HCT116 (cell line): ENCODE data around the gene UQCC2. TPM values are rescaled to one million over a fixed set of nuclear protein-coding genes. Genes with fewer than 3 reads are reported as not detected.
A peak's percentile ranks its signal among the peaks of the same experiment; 100 is the strongest.

Experiments used
- ATAC-seq: fragments of 200-7000 bp; cut with Tn5 transposase; 2 replicates; pipeline ENCODE4 v1.9.1; 2020; ENCODE audit warnings: mild to moderate bottlenecking, moderate library complexity
- BruUV-seq: library from RNA; stranded (reverse); fragments of 400-500 nt; replicated peaks from 2 replicates; lab custom pipeline; 2021; lab: Mats Ljungman, UMichigan
- CTCF ChIA-PET: fragments of 300-600 bp; sonication (Branson Sonifier 250); formaldehyde crosslinking; loops from one replicate; lab custom pipeline; 2021; ENCODE audit warnings: antibody characterized with exemption; lab: Charles Lee
- POLR2A ChIA-PET: fragments of 300-600, 350-600 bp; sonication (Branson Sonifier 250); formaldehyde crosslinking; loops from one replicate; lab custom pipeline; 2021; ENCODE audit warnings: antibody characterized with exemption; lab: Charles Lee
- RAD21 ChIA-PET, 2 experiments: fragments of 300-600 bp; sonication (Branson Sonifier 250); formaldehyde crosslinking; loops; one replicate each; lab custom pipeline; 2023; ENCODE audit warnings: low total read pairs in 2 of 2; ENCODE audit not compliant: uncharacterized antibody in 2 of 2, unreplicated experiment in 2 of 2, low non-redundant PET in 1 of 2; lab: Charles Lee
- DNase-seq: peaks from one replicate; pipeline ENCODE4 v3.0.0-alpha.2; 2010; ENCODE audit warnings: low read depth, low spot score
- H2AFZ ChIP-seq: fragments of 200-600 bp; shearing (Covaris generic), sonication (generic); 2 replicates; pipeline ENCODE4 v1.6.1; 2017; ENCODE audit warnings: low read depth, mixed run types, mixed read lengths, antibody characterized with exemption, low read length; ENCODE audit not compliant: poor library complexity, severe bottlenecking
- H3K27ac ChIP-seq: 2 replicates; pipeline ENCODE4 v1.5.1; 2012; ENCODE audit warnings: low read depth, low read length
- H3K27me3 ChIP-seq: fragments of 200-600 bp; sonication (generic); 2 replicates; pipeline ENCODE4 v1.6.1; 2016; ENCODE audit warnings: mixed run types, low read length, mixed read lengths; ENCODE audit not compliant: insufficient read depth
- H3K36me3 ChIP-seq, 2 experiments: fragments of 200-500 bp in 1 of 2; fragments of 200-600 bp in 1 of 2; sonication (Bioruptor generic) in 1 of 2; sonication (generic) in 1 of 2; 2 replicates each; pipeline versions ENCODE4 v1.5.1 to v1.6.1; 2014 to 2016; ENCODE audit warnings: low read length in 2 of 2, inconsistent platforms in 1 of 2, mixed read lengths in 1 of 2, mixed run types in 1 of 2; ENCODE audit not compliant: insufficient read depth in 2 of 2, control insufficient read depth in 1 of 2
- H3K4me1 ChIP-seq, 2 experiments: fragments of 200-600 bp in 1 of 2; sonication (generic) in 1 of 2; 2 replicates each; pipeline versions ENCODE4 v1.5.1 to v1.6.1; 2012 to 2017; ENCODE audit warnings: low read length in 2 of 2, inconsistent platforms in 1 of 2, mild to moderate bottlenecking in 1 of 2, mixed read lengths in 1 of 2, mixed run types in 1 of 2, moderate library complexity in 1 of 2; ENCODE audit not compliant: insufficient read depth in 2 of 2, control insufficient read depth in 1 of 2
- H3K4me2 ChIP-seq: fragments of 200-600 bp; sonication (generic); 2 replicates; pipeline ENCODE4 v1.6.1; 2017; ENCODE audit warnings: mixed run types, low read length, mixed read lengths
- H3K4me3 ChIP-seq, 2 experiments: fragments of 200-600 bp in 1 of 2; sonication (generic) in 1 of 2; replicated peaks in 1 of 2; 2 replicates each; pipeline ENCODE4 v1.5.1; 2011 to 2016; ENCODE audit warnings: low read length in 2 of 2, control low read depth in 1 of 2, low read depth in 1 of 2, mild to moderate bottlenecking in 1 of 2, mixed read lengths in 1 of 2, mixed run types in 1 of 2
- H3K79me2 ChIP-seq: fragments of 200-600 bp; sonication (generic); 2 replicates; pipeline ENCODE4 v1.6.1; 2017; ENCODE audit warnings: mild to moderate bottlenecking, mixed run types, low read length, moderate library complexity, mixed read lengths; ENCODE audit not compliant: insufficient read depth
- H3K9ac ChIP-seq: fragments of 200-600 bp; sonication (generic); 2 replicates; pipeline ENCODE4 v1.6.1; 2016; ENCODE audit warnings: low read length, mixed read lengths
- H3K9me2 ChIP-seq: fragments of 200-600 bp; sonication (generic), shearing (Covaris generic); 2 replicates; pipeline ENCODE4 v1.6.1; 2017; ENCODE audit warnings: mixed run types, mild to moderate bottlenecking, moderate library complexity; ENCODE audit not compliant: insufficient read depth
- H3K9me3 ChIP-seq, 2 experiments: fragments of 200-500 bp in 1 of 2; fragments of 200-600 bp in 1 of 2; sonication (Bioruptor generic) in 1 of 2; sonication (generic) in 1 of 2; 2 replicates each; pipeline ENCODE4 v1.6.1; 2014 to 2017; ENCODE audit warnings: low read length in 2 of 2, mixed read lengths in 2 of 2, inconsistent platforms in 1 of 2, low read depth in 1 of 2, mild to moderate bottlenecking in 1 of 2, mixed run types in 1 of 2, moderate library complexity in 1 of 2; ENCODE audit not compliant: control insufficient read depth in 1 of 2, insufficient read depth in 1 of 2
- H4K20me1 ChIP-seq: fragments of 200-600 bp; sonication (generic), shearing (Covaris generic); 2 replicates; pipeline ENCODE4 v1.6.1; 2017; ENCODE audit warnings: mixed run types, mild to moderate bottlenecking, moderate library complexity; ENCODE audit not compliant: insufficient read depth
- FOSL1 ChIP-seq: IDR thresholded peaks from 2 replicates; pipeline ENCODE4 v1.6.1; 2012; ENCODE audit warnings: low read depth
- RAD21 ChIP-seq: IDR thresholded peaks from 2 replicates; pipeline ENCODE4 v1.6.1; 2012; ENCODE audit warnings: low read depth, mild to moderate bottlenecking
- intact Hi-C: fragments of 100-400 bp; cut with micrococcal nuclease; formaldehyde crosslinking; loops from 2 replicates; pipeline ENCODE4 v1.10.0; 2022
- total RNA-seq: library from RNA; stranded (reverse); gene quantifications from one replicate; pipeline ENCODE4 v1.2.1, GENCODE V29; 2021; ENCODE audit not compliant: unreplicated experiment
- TF ChIP-seq, protein P1 (sequence below), 3 experiments: fragments of 200-600 bp in 1 of 3; sonication (generic) in 1 of 3; IDR thresholded peaks in 2 of 3; conservative IDR thresholded peaks in 1 of 3; 2 replicates each; pipeline ENCODE4 v1.5.1; 2012 to 2017; ENCODE audit warnings: low read depth in 2 of 3, low read length in 2 of 3, antibody characterized with exemption in 1 of 3, borderline replicate concordance in 1 of 3, control low read depth in 1 of 3, mild to moderate bottlenecking in 1 of 3, mixed read lengths in 1 of 3, mixed run types in 1 of 3, moderate library complexity in 1 of 3; ENCODE audit not compliant: insufficient read depth in 1 of 3

UQCC2 gene
- total RNA-seq, 1 experiment from 2014 or later: 95.1 TPM

DNA sequence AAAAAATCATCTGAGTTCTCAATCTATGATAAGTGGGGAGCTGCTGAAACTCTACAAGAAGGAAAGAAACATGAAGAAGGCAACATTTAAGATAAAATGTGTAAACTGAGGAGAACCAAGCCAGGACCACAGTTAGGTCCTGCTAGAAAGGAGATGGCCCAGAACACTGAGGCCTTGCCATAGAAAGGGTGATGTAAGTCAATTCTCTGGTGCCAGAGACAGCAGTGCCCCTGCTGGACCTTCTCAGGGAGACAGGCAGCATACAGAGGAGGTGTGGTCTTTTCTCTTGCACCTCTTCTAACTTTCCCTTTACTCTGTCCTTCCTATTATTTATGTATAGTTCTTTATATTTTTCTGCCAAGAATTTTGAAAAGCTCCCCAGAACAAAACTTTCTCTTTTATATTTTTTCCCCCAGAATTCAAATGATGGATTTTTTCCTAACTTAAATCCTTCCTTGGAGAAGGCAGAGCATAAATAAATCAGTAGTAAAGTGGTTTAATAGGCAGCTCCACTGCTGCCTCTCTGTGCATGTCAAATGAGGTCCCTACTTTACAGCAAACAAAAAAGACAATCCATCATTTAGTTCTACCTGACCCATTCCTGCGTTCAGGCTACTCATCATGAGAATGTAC is 9.0 kb downstream of the UQCC2 start:
- peaks cover 18 to 46% of the 10 kb centered on the region in 2 experiments for H3K36me3 ChIP-seq
- intact Hi-C loops: no loop called here
- no peak overlapping the region for H3K9ac ChIP-seq
- peaks cover 12% of the 10 kb centered on the region; the same call in 1 of the 2 replicates for H3K79me2 ChIP-seq
- peak; percentile 83 for ATAC-seq
- H3K27me3 ChIP-seq: no peaks in the 10 kb centered on the region
- DNase-seq: peak; percentile 37
- TF ChIP-seq, protein P1, sequence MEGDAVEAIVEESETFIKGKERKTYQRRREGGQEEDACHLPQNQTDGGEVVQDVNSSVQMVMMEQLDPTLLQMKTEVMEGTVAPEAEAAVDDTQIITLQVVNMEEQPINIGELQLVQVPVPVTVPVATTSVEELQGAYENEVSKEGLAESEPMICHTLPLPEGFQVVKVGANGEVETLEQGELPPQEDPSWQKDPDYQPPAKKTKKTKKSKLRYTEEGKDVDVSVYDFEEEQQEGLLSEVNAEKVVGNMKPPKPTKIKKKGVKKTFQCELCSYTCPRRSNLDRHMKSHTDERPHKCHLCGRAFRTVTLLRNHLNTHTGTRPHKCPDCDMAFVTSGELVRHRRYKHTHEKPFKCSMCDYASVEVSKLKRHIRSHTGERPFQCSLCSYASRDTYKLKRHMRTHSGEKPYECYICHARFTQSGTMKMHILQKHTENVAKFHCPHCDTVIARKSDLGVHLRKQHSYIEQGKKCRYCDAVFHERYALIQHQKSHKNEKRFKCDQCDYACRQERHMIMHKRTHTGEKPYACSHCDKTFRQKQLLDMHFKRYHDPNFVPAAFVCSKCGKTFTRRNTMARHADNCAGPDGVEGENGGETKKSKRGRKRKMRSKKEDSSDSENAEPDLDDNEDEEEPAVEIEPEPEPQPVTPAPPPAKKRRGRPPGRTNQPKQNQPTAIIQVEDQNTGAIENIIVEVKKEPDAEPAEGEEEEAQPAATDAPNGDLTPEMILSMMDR (IDR thresholded peaks at IDR 0.05 in 2 of 3, conservative IDR thresholded peaks at IDR 0.05 in 1 of 3; ENCODE audit: borderline replicate concordance in 1 of 3, insufficient read depth in 1 of 3, low read depth in 2 of 3, low read length in 2 of 3): peak; percentile 30 to 75 (median 64); a peak in 5 of 6 replicates
- TF ChIP-seq RAD21 (peak; percentile 45), FOSL1 (no peak)
- no TSS peak for BruUV-seq
- no peak overlapping the region for H3K4me2 ChIP-seq
- no peak overlapping the region for H3K4me3 ChIP-seq
- peaks cover 0 to 6% of the 10 kb centered on the region in 2 experiments; a peak in 2 of 4 replicates for H3K4me1 ChIP-seq
- H3K27ac ChIP-seq: no peak overlapping the region
- no peak overlapping the region for H2AFZ ChIP-seq
- CTCF ChIA-PET: interaction anchor here (1.0 to 2.5 kb wide), 2 partner anchors 9 kb away, joined by 4 to 12 read pairs; partner anchors contain the start of gene UQCC2
- POLR2A ChIA-PET: interaction anchor here (1.5 kb wide), 1 partner anchor 9 kb away, joined by 3 read pairs; the partner anchor contains the start of gene UQCC2
- RAD21 ChIA-PET: no interaction called here
- H3K9me2 ChIP-seq: no peaks in the 10 kb centered on the region
- H3K9me3 ChIP-seq: no peaks in the 10 kb centered on the region
- no peaks in the 10 kb centered on the region for H4K20me1 ChIP-seq
